Measurements from ENCODE around the gene HTR6.

HTR6 gene

GRCh38 chr1:19720973-19721372, 56.3 kb downstream of the HTR6 start:
- Histone ChIP-seq H3K36me3 (ENCODE audit: insufficient read depth, low read length) (no peaks in the 10 kb centered on the region), H3K9me3 (ENCODE audit: control insufficient read depth, insufficient read depth, low read length) (no peaks in the 10 kb centered on the region), H3K4me1 (ENCODE audit: insufficient read depth, low read length) (peaks cover 14% of the 10 kb centered on the region), H3K9ac (ENCODE audit: low read depth, low read length) (no peak overlapping the region)

- Histone ChIP-seq H3K36me3 (ENCODE audit: insufficient read depth, low read length) (no peaks in the 10 kb centered on the region), H3K9me3 (ENCODE audit: control insufficient read depth, insufficient read depth, low read length) (no peaks in the 10 kb centered on the region), H3K4me1 (ENCODE audit: insufficient read depth, low read length) (peaks cover 14% of the 10 kb centered on the region), H3K9ac (ENCODE audit: low read depth, low read length) (no peak overlapping the region)
These were observed 59.2 kb downstream of the HTR6 start for GRCh38 chr1:19723874-19724273.

GRCh38 chr1:19725606-19726005, 60.9 kb downstream of the HTR6 start:
- Histone ChIP-seq H3K9me3 (ENCODE audit: control insufficient read depth, insufficient read depth, low read length) (peaks cover 6% of the 10 kb centered on the region; the same call in 1 of the 2 replicates), H3K4me1 (ENCODE audit: insufficient read depth, low read length) (peaks cover 12% of the 10 kb centered on the region), H3K9ac (ENCODE audit: low read depth, low read length) (no peak overlapping the region), H3K36me3 (ENCODE audit: insufficient read depth, low read length) (no peaks in the 10 kb centered on the region)

- H3K9ac ChIP-seq (ENCODE audit: low read depth, low read length), result no peak overlapping the region
- no peaks in the 10 kb centered on the region for H3K36me3 ChIP-seq (ENCODE audit: insufficient read depth, low read length)
- peaks cover 6% of the 10 kb centered on the region; the same call in 1 of the 2 replicates for H3K9me3 ChIP-seq (ENCODE audit: control insufficient read depth, insufficient read depth, low read length)
- peaks cover 4% of the 10 kb centered on the region; the same call in 1 of the 2 replicates for H3K4me1 ChIP-seq (ENCODE audit: insufficient read depth, low read length)
These were observed 63.9 kb downstream of the HTR6 start for GRCh38 chr1:19728413-19729145.

- H3K9me3 ChIP-seq (ENCODE audit: control insufficient read depth, insufficient read depth, low read length), result peaks cover 6% of the 10 kb centered on the region; the same call in 1 of the 2 replicates
- H3K9ac ChIP-seq (ENCODE audit: low read depth, low read length), result no peak overlapping the region
- H3K4me1 ChIP-seq (ENCODE audit: insufficient read depth, low read length), result no peaks in the 10 kb centered on the region
- H3K36me3 ChIP-seq (ENCODE audit: insufficient read depth, low read length), result no peaks in the 10 kb centered on the region
These were observed 65.6 kb downstream of the HTR6 start for GRCh38 chr1:19730232-19730631.

All from ES-I3 (cell line).